GM21367 (cell line): ENCODE data around the gene NT5DC4.

ENCODE experiments used
- ATAC-seq: cut with Tn5 transposase; IDR thresholded peaks from one replicate; pipeline ENCODE4 v1.9.1; 2021; ENCODE audit not compliant: unreplicated experiment

Gene NT5DC4

GRCh38 chr2:112751451-112752197, 30.8 kb downstream of the NT5DC4 start:
- no peak for ATAC-seq

- no peak for ATAC-seq
Observed at GRCh38 chr2:112752667-112753066, 31.8 kb downstream of the NT5DC4 start.

- ATAC-seq: no peak
Observed at GRCh38 chr2:112754564-112754963, 33.7 kb downstream of the NT5DC4 start.

GRCh38 chr2:112755444-112755843, 34.6 kb downstream of the NT5DC4 start:
- ATAC-seq: no peak

- no peak for ATAC-seq
Observed at GRCh38 chr2:112756207-112756606, 35.4 kb downstream of the NT5DC4 start.

- ATAC-seq: no peak
Observed at GRCh38 chr2:112757265-112757664, 36.4 kb downstream of the NT5DC4 start.

GRCh38 chr2:112758711-112759110, 37.9 kb downstream of the NT5DC4 start:
- no peak for ATAC-seq

GRCh38 chr2:112760149-112760548, 39.3 kb downstream of the NT5DC4 start:
- no peak for ATAC-seq

- no peak for ATAC-seq
Observed at GRCh38 chr2:112762276-112762675, 41.5 kb downstream of the NT5DC4 start.

- peak; percentile 95 for ATAC-seq
Observed at GRCh38 chr2:112764071-112765044, 43.5 kb downstream of the NT5DC4 start, which contains the start of gene CKAP2L. Gene CKAP2L, minus strand, starts transcription at chr2:112764609. Its CDS starts 11 bp downstream, at chr2:112764598.

GRCh38 chr2:112765251-112765650, 44.4 kb downstream of the NT5DC4 start:
- no peak for ATAC-seq

- ATAC-seq: no peak
Observed at GRCh38 chr2:112767693-112768330, 47.0 kb downstream of the NT5DC4 start.

GRCh38 chr2:112768432-112768831, 47.6 kb downstream of the NT5DC4 start:
- no peak for ATAC-seq

GRCh38 chr2:112772322-112772721, 51.5 kb downstream of the NT5DC4 start:
- no peak for ATAC-seq

GRCh38 chr2:112772911-112773475, 52.2 kb downstream of the NT5DC4 start:
- no peak for ATAC-seq

GRCh38 chr2:112773556-112773955, 52.7 kb downstream of the NT5DC4 start:
- ATAC-seq: no peak

GRCh38 chr2:112774536-112775285, 53.9 kb downstream of the NT5DC4 start:
- ATAC-seq: no peak

- no peak for ATAC-seq
Observed at GRCh38 chr2:112776113-112776512, 55.3 kb downstream of the NT5DC4 start.

- no peak for ATAC-seq
Observed at GRCh38 chr2:112777036-112777435, 56.2 kb downstream of the NT5DC4 start.

GRCh38 chr2:112779598-112779997, 58.8 kb downstream of the NT5DC4 start:
- no peak for ATAC-seq
